Posterior vena cava (tissue), 2 donors: ENCODE measurements around the gene KRT31. TPM values are rescaled to one million over a fixed set of nuclear protein-coding genes. Genes with fewer than 3 reads are reported as not detected.
"Not testable (repeated sequence)": the region's sequence is repeated elsewhere in the genome, so short reads cannot be mapped to it uniquely, and the experiment has no call there.

Experiments used
- DNase-seq: peaks from one replicate; pipeline ENCODE4 v3.0.0-alpha.2; 2020; ENCODE audit warnings: low spot score
- intact Hi-C, 2 donors: fragments of 100-400 bp; cut with DNase I; formaldehyde crosslinking; loops; one replicate each; pipeline versions ENCODE4 v1.14.1 to v1.14.2; 2022 to 2023
- total RNA-seq, 2 donors: library from RNA; stranded (reverse); fragmentation: NEBNext Ultra II Directional; extraction: Animal tissue kit (Norgen Biotek cat#: 25700); gene quantifications; one replicate each; pipeline ENCODE4 v1.2.1, GENCODE V29; 2021
- donor health status: DM: yes; HTN: yes; CAD: no.
- donor health status: DM: yes; HTN: yes; CAD: no.

Gene KRT31
- total RNA-seq, 2 donors from 2014 or later = not detected

- intact Hi-C loops = no loop called here
- no peak for DNase-seq
These were observed 46.2 kb downstream of the KRT31 start for GRCh38 chr17:41351177-41351576.

DNA sequence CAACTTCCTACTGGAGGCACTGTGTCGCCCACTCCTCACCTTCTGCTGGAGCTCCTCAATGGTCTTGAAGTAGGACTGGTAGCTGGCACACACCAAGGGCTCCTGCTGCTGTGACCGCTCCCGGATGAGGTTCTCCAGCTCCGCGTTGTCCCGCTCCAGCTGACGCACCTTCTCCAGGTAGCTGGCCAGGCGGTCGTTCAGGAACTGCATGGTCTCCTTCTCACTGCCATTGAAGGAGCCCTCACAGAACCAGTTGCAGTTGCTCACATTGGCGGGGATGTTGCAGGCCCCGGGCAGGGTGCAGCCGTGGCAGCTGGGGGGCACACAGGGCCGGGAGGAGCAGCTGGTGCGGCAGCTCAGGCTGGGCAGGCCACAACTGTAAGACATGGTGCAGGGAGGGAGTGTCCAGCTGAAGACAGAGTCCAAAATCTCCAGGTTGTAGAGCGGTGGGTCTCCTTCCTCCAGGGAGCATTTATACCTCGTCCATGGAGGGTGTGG lies 47.0 kb downstream of the KRT31 start, which contains the start of gene KRT33A:
KRT33A (minus strand) TSS at position 448 of the 498 bp plus-strand sequence; CDS start at position 387, 61 bp downstream.
- DNase-seq, intact Hi-C loops: not testable (repeated sequence)

DNA sequence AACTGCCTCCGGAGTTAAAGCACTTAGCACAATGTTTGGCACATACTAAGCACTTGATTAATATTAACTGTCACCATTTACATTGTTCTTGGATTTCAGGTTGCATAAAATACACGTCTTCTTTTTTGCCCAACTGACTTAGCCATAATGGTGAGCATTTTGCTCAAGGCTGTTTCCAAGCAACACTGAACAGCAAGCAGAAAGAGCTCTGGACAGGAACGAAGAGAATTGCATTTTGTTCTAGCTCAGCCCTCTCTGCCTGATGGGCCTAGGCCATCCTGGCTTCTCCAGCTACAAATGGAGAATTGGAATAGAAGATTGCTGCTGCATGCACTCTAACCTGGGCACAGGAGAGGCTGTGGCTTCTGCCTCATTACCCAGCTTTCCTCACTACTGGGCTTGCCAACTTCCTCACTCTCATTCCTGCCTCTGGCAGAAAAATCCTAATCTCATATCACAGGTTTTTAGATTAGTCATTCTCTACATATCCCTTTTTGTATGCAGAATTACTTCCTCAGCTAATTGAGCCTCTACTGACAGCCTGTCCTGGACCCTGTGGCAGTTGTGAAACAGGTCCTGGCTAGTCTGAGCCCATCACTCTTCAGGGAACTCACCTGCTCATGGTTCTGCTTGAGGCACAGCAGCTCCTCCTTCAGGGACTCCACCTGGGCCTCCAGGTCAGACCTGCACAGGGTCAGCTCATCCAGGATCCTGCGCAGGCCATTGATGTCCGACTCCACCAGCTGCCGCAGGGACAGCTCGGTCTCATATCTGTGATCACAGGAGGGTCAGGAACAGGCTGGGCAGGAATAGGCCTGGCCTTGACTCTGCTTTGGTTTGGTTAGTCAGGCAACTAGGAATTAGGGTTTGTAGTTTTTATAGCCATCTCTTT lies 49.3 kb downstream of the KRT31 start:
- no peak for DNase-seq
- intact Hi-C loops = no loop called here

- DNase-seq, intact Hi-C loops: not testable (repeated sequence)
These were observed 51.0 kb downstream of the KRT31 start for GRCh38 chr17:41346421-41346820.

DNA sequence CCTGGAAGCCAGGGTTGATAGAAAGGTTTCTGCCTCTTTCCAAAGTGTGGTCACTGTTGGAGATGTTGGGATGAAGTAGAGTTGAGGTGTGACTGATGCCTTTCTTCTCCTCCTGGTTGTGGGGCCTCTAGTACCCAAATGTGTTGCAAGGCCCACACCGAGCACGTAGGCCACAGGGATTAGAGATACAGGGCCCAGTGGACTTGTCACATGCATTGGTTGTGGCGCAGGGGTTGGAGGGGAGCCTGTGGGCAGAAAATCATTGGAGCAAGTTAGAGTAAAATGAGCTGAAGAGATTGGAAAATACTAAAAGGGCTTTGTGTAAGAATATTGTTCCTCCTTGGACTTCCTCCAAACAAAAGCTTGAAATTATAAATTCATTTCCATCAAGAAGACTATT lies 51.4 kb downstream of the KRT31 start:
- intact Hi-C loops = no loop called here
- DNase-seq = no peak

Other genes starting within 250 kb of the KRT31 start
- not detected for gene KRTAP4-5, start 247.8 kb downstream of the KRT31 start, total RNA-seq
- not detected for gene KRTAP4-4, start 236.9 kb downstream of the KRT31 start, total RNA-seq
- not detected for gene KRTAP4-3, start 229.4 kb downstream of the KRT31 start, total RNA-seq
- not detected for gene KRTAP4-2, start 219.4 kb downstream of the KRT31 start, total RNA-seq
- not detected for gene KRTAP4-1, start 212.7 kb downstream of the KRT31 start, total RNA-seq
- not detected for gene KRTAP9-1, start 207.7 kb downstream of the KRT31 start, total RNA-seq
- not detected for gene KRTAP9-2, start 171.0 kb downstream of the KRT31 start, total RNA-seq
- not detected for gene KRTAP9-3, start 165.2 kb downstream of the KRT31 start, total RNA-seq
- gene KRTAP9-8, start 159.6 kb downstream of the KRT31 start, total RNA-seq = not detected
- not detected for gene KRTAP9-4, start 147.9 kb downstream of the KRT31 start, total RNA-seq
- not detected for gene KRTAP9-9, start 142.2 kb downstream of the KRT31 start, total RNA-seq
- gene KRTAP9-6, start 132.2 kb downstream of the KRT31 start, total RNA-seq = not detected
- gene KRTAP9-7, start 121.9 kb downstream of the KRT31 start, total RNA-seq = not detected
- not detected for gene KRTAP29-1, start 94.8 kb downstream of the KRT31 start, total RNA-seq
- not detected for gene KRTAP16-1, start 88.3 kb downstream of the KRT31 start, total RNA-seq
- gene KRTAP17-1, start 81.9 kb downstream of the KRT31 start, total RNA-seq = not detected
- gene KRT33A, start 46.8 kb downstream of the KRT31 start, total RNA-seq = not detected
- not detected for gene KRT33B, start 27.8 kb downstream of the KRT31 start, total RNA-seq
- gene KRT34, start 15.3 kb downstream of the KRT31 start, total RNA-seq = not detected
- not detected for gene KRT37, start 27.0 kb upstream of the KRT31 start, total RNA-seq
- gene KRT38, start 43.4 kb upstream of the KRT31 start, total RNA-seq = not detected
- under 1 TPM in 1 of 2 donors, not detected in 1; 0.23 TPM for gene KRT32, start 69.8 kb upstream of the KRT31 start, total RNA-seq
- gene KRT35, start 83.5 kb upstream of the KRT31 start, total RNA-seq = not detected
- gene KRT36, start 92.3 kb upstream of the KRT31 start, total RNA-seq = not detected
- not detected for gene KRT13, start 108.0 kb upstream of the KRT31 start, total RNA-seq
- not detected for gene KRT15, start 121.3 kb upstream of the KRT31 start, total RNA-seq
- 1 to 10 TPM; 1.6 to 3.6 TPM for gene KRT19, start 130.7 kb upstream of the KRT31 start, total RNA-seq
- not detected for gene KRT9, start 174.5 kb upstream of the KRT31 start, total RNA-seq
- 1 to 10 TPM; 1.3 to 2.0 TPM for gene KRT14, start 189.3 kb upstream of the KRT31 start, total RNA-seq
- not detected for gene KRT16, start 215.2 kb upstream of the KRT31 start, total RNA-seq
- 1 to 10 TPM; 2.8 to 5.1 TPM for gene KRT17, start 227.0 kb upstream of the KRT31 start, total RNA-seq